ENCODE measurements around the gene NEK8. TPM values are rescaled to one million over a fixed set of nuclear protein-coding genes. Genes with fewer than 3 reads are reported as not detected.

Gene NEK8
- total and polyA plus RNA-seq, 3 experiments from 2014 or later: 2.5 to 8.8 (median 8.0) TPM

DNA sequence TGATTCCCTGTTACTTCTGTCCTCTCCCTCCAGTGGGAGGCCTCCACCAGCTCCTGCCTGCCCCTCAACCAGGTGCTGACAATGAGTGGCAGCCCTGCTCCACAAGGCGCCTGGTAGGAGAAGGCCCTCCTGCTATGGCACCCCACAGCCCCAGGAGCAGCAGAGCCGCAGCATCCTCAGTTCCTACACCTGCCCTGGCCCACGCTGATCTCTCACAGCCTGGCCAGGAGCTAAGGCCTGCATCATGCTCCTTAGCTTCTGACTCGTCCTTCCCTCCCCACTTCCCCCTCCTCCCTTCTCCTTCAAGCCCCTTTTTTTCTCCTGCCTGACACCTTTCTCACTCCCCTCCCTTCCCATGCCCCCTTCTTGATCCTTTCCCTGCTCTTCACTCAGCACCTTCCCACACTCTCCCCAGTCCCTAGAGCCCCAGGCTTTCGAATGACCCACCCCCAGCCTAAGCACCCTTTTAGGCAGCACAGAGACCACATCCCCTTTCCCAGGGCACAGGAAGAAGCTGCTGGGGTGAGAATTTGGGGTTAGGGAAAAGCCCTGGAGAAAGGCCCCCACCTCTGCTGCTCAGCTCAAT is 23.4 kb upstream of the NEK8 start:
- no peaks in the 10 kb centered on the region for H3K27me3 ChIP-seq (ENCODE audit: insufficient read depth, low read length, poor library complexity, severe bottlenecking)
- H3K4me3 ChIP-seq (ENCODE audit: low read length): no peak overlapping the region
- no peak overlapping the region for H3K27ac ChIP-seq (ENCODE audit: low read depth, low read length)
- H3K36me3 ChIP-seq (ENCODE audit: insufficient read depth, low read length): peaks cover 29% of the 10 kb centered on the region
- Mint-ChIP-seq H3K27me3 (no peaks in the 10 kb centered on the region), H3K27ac (peak overlapping the region in 1 of 8 donors; percentile 86), H3K4me3 (no peak overlapping the region), H3K4me1 (peaks cover 3 to 6% (median 4%) of the 10 kb centered on the region in 3 donors), H3K36me3 (peaks cover 0 to 49% (median 8%) of the 10 kb centered on the region in 3 donors), H3K9me3 (peaks cover 0 to 2% (median 0%) of the 10 kb centered on the region in 5 donors)
- DNase-seq: no peak
- POLR2A ChIA-PET: interaction anchor here (0.5 kb wide), 1 partner anchor 12 kb away, joined by 3 read pairs; no protein-coding TSS in a partner anchor
- no peaks in the 10 kb centered on the region for H3K9me3 ChIP-seq (ENCODE audit: low read length)
- CTCF ChIA-PET: interaction anchor here (1.0 kb wide), 1 partner anchor 57 kb away, joined by 3 read pairs; no protein-coding TSS in a partner anchor
- H3K4me1 ChIP-seq (ENCODE audit: insufficient read depth, low read length): no peaks in the 10 kb centered on the region

DNA sequence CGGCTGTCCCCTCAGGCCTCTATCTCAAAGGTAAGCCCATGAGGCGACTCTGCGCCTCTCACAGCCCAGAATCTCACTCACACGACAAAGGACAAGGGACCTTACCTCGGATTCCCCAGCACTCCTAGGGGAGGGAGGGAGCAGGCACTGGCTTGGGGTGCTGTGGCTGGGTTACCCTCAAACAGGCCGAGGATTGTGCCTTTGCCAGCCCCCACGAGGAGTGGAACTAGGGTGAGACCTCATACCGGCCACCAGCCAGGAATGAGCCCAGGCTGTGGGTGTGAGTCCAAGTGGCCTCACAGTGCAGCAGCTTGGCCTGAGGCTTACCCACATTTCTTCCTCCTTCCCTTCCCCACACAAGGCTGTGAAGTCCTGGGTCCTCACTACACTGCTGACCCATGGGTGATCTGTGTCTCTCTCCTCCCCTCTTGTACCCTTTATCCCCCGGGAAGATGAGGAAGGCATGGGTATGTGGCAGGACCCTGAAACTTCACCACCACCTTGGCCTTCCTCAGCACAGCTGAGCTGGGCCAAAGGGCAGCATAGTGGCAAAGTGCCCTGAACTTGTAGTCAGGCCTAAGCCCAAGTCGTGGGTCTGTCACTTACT is 22.8 kb upstream of the NEK8 start:
- H3K27me3 Mint-ChIP-seq: no peaks in the 10 kb centered on the region
- DNase-seq: no peak
- Histone ChIP-seq H3K27me3 (ENCODE audit: insufficient read depth, low read length, poor library complexity, severe bottlenecking) (no peaks in the 10 kb centered on the region), H3K36me3 (ENCODE audit: insufficient read depth, low read length) (peaks cover 23% of the 10 kb centered on the region), H3K4me1 (ENCODE audit: insufficient read depth, low read length) (peaks cover 4% of the 10 kb centered on the region), H3K27ac (ENCODE audit: low read depth, low read length) (no peak overlapping the region), H3K4me3 (ENCODE audit: low read length) (no peak overlapping the region), H3K9me3 (ENCODE audit: low read length) (no peaks in the 10 kb centered on the region)
- peaks cover 7 to 11% (median 9%) of the 10 kb centered on the region in 3 donors for H3K4me1 Mint-ChIP-seq
- CTCF ChIA-PET: interaction anchor here (1.0 kb wide), 1 partner anchor 57 kb away, joined by 3 read pairs; no protein-coding TSS in a partner anchor
- H3K4me3 Mint-ChIP-seq: no peak overlapping the region
- H3K27ac Mint-ChIP-seq: peak overlapping the region in 3 of 8 donors; percentile 55 to 86 (median 64)
- H3K9me3 Mint-ChIP-seq: peaks cover 0 to 2% (median 0%) of the 10 kb centered on the region in 5 donors
- POLR2A ChIA-PET: no interaction called here
- peaks cover 0 to 44% (median 6%) of the 10 kb centered on the region in 3 donors for H3K36me3 Mint-ChIP-seq

DNA sequence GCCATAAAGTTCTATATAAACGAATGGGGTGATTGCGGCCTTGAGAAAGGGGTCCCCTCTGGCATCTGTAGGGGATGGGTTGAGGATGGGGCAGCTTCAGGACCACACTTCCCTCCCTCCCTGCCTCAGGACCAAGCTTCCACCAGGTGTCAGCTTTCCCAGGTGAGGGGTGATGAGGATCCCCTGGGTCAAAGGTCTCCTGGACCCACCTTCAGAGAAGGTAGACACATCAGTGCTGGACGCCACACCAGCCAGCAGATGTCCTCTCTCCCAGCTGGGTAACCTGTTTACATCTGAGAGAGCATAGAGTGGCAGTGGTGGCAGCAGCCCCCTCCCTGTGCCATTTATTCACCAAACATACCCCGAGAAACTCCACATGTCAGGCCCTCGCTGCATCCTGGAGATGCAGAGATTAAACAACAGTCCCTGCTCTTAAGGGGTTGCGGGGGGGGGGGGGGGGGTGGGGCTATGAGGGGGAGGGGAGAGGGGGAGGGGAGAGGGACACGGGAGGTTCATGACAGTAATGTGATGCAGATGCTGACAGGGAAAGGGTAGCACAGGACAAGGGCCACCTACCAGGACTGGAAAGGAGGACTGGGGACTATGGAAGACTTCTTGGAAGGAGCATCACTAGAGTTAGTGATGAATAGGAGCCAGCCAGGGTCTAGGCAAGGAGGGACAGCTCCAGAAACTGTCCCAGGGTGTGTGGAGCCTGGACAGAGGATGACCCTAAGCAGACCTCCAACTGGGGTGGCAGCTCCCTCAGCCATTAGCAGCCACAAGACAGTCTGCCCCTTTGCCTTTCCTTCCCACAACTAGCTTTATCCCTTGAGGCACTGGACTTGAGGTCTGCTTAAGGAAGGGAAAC is 21.9 kb upstream of the NEK8 start:
- no peaks in the 10 kb centered on the region for H3K9me3 ChIP-seq (ENCODE audit: low read length)
- peaks cover 0 to 37% (median 6%) of the 10 kb centered on the region in 3 donors for H3K36me3 Mint-ChIP-seq
- CTCF ChIA-PET: no interaction called here
- H3K27me3 Mint-ChIP-seq: no peaks in the 10 kb centered on the region
- H3K36me3 ChIP-seq (ENCODE audit: insufficient read depth, low read length): peaks cover 16% of the 10 kb centered on the region
- peaks cover 7 to 12% (median 11%) of the 10 kb centered on the region in 3 donors for H3K4me1 Mint-ChIP-seq
- H3K4me3 Mint-ChIP-seq: peak overlapping the region in 1 of 7 donors; percentile 50
- H3K27ac Mint-ChIP-seq: peak overlapping the region in 3 of 8 donors; percentile 6 to 75 (median 17)
- POLR2A ChIA-PET: no interaction called here
- H3K27ac ChIP-seq (ENCODE audit: low read depth, low read length): no peak overlapping the region
- no peaks in the 10 kb centered on the region for H3K27me3 ChIP-seq (ENCODE audit: insufficient read depth, low read length, poor library complexity, severe bottlenecking)
- no peak for DNase-seq
- H3K4me3 ChIP-seq (ENCODE audit: low read length): no peak overlapping the region
- peaks cover 4% of the 10 kb centered on the region for H3K4me1 ChIP-seq (ENCODE audit: insufficient read depth, low read length)
- peaks cover 0 to 2% (median 0%) of the 10 kb centered on the region in 5 donors for H3K9me3 Mint-ChIP-seq

DNA sequence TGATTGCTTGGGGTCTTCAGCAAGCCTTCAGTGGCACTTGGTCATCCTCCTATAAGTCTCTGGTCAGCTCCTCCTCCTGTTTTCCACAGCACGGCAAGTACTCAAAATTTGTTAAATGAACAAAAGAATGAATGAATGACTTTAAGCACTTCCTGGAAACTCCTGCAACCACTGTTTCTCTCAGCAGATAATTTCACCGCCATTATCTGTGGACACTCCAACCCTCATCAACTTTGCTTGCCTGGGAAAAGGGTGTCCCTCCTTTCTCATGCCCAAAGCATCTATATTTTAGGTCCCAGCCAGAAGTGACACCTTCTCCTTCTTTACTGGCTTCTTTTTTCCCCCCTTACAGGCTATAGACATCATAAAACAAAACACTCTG is 21.3 kb upstream of the NEK8 start:
- H3K36me3 ChIP-seq (ENCODE audit: insufficient read depth, low read length): peaks cover 10% of the 10 kb centered on the region
- H3K4me1 ChIP-seq (ENCODE audit: insufficient read depth, low read length): peaks cover 10% of the 10 kb centered on the region
- no peaks in the 10 kb centered on the region for H3K27me3 ChIP-seq (ENCODE audit: insufficient read depth, low read length, poor library complexity, severe bottlenecking)
- Mint-ChIP-seq H3K4me1 (peaks cover 10 to 18% (median 17%) of the 10 kb centered on the region in 3 donors), H3K36me3 (peaks cover 0 to 33% (median 4%) of the 10 kb centered on the region in 3 donors), H3K27ac (peak overlapping the region in 5 of 8 donors; percentile 6 to 75 (median 24)), H3K27me3 (peaks cover 0 to under 1% of the 10 kb centered on the region in 2 donors), H3K4me3 (peak overlapping the region in 1 of 7 donors; percentile 50), H3K9me3 (no peaks in the 10 kb centered on the region)
- DNase-seq: no peak
- no peak overlapping the region for H3K4me3 ChIP-seq (ENCODE audit: low read length)
- no peaks in the 10 kb centered on the region for H3K9me3 ChIP-seq (ENCODE audit: low read length)
- POLR2A ChIA-PET: interaction anchor here (1.1 kb wide), 1 partner anchor 12 kb away, joined by 4 read pairs; the partner anchor contains the start of gene RPL23A
- CTCF ChIA-PET: no interaction called here
- H3K27ac ChIP-seq (ENCODE audit: low read depth, low read length): no peak overlapping the region

DNA sequence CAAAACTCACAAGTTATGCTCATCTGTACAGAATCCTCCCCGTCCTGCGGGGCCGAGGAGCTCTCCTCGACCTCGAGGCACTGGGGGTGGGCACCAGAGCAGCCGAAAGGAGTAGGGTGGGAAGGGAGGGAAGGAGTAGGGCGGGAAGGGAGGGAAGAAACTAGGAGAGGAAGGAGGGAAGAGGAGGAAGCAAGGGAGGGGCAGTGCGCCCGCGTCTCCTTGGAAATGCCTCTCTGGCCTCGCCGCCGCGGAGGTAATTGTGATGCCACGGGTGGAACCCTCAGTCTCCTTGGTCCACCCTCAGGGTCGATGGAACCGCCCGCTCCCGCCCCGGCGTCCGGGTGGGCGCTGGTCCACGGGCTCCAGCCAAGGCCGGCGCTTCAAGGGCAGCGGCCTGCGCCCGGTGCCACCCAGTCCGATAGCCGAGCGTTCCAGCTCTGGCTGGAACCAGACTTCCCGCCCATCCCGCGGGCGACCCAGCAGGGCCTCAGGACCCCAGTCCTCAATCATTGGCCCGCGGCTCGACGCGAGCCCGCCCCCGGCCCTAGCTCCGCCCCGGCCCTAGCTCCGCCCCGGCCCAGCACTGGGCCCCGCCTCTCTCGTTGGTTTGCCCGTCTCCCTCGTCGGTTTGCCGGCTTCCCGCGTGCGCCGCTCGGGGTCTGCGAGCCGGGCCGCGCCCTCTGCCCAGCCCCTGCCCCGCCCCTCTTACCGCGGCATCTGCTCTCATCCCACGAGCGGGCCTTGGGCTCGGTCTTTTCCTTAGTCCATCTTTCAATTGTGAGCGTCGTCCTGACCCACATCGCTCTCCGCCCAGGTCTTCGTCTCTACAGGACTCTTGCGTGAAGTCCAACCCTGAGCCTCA is 17.5 kb upstream of the NEK8 start:
- no peaks in the 10 kb centered on the region for H3K9me3 Mint-ChIP-seq
- Histone ChIP-seq H3K27ac (ENCODE audit: low read depth, low read length) (peak overlapping the region; percentile 83), H3K4me1 (ENCODE audit: insufficient read depth, low read length) (peaks cover 17% of the 10 kb centered on the region), H3K27me3 (ENCODE audit: insufficient read depth, low read length, poor library complexity, severe bottlenecking) (peaks cover under 1% of the 10 kb centered on the region), H3K36me3 (ENCODE audit: insufficient read depth, low read length) (no peaks in the 10 kb centered on the region), H3K9me3 (ENCODE audit: low read length) (no peaks in the 10 kb centered on the region), H3K4me3 (ENCODE audit: low read length) (peak overlapping the region; percentile 82)
- CTCF ChIA-PET: interaction anchor here (0.9 to 4.4 kb wide), 7 partner anchors 9 to 406 kb away, joined by 3 to 35 read pairs (median 4); partner anchors contain the start of genes RPL23A, SDF2, SUPT6H and TLCD1
- H3K27ac Mint-ChIP-seq: peak overlapping the region; percentile 41 to 97 (median 92)
- H3K4me1 Mint-ChIP-seq: peaks cover 16 to 24% (median 20%) of the 10 kb centered on the region in 3 donors
- H3K36me3 Mint-ChIP-seq: peaks cover 0 to 5% (median 0%) of the 10 kb centered on the region in 3 donors
- H3K27me3 Mint-ChIP-seq: peaks cover 14 to 17% of the 10 kb centered on the region in 2 donors
- peak; percentile 84 to 91 (median 85) for DNase-seq
- POLR2A ChIA-PET: interaction anchor here (0.5 to 3.8 kb wide), 14 partner anchors 10 to 429 kb away, joined by 3 to 53 read pairs (median 4); partner anchors contain the start of genes BLTP2, FLOT2, PHF12 and RPL23A
- H3K4me3 Mint-ChIP-seq: peak overlapping the region; percentile 86 to 97 (median 91)

DNA sequence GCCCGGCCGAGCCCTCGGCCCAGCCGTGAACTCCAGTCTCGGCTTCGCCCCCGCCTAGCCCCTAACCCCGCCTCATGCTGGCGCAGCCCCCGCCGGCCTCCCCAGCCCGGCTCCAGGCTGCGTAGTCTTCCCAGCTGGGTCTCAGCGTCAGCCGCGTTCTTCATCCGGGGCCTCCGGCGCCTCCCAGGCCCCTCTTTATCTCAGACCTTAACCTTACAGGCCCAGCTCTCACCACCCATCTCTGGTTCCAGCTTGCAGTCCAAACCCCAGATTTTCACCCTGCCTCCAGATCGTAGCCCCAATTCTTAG is 16.9 kb upstream of the NEK8 start, which contains the start of gene PROCA1:
PROCA1 (minus strand) TSS at position 166 of the 309 bp plus-strand sequence. CDS start 228 bp downstream, outside the sequence.
- H3K4me1 Mint-ChIP-seq: peaks cover 16 to 24% (median 20%) of the 10 kb centered on the region in 3 donors
- H3K27ac ChIP-seq (ENCODE audit: low read depth, low read length): peak within 1 kb of the TSS; percentile 83
- H3K27ac Mint-ChIP-seq: peak within 1 kb of the TSS; percentile 41 to 97 (median 92)
- H3K4me1 ChIP-seq (ENCODE audit: insufficient read depth, low read length): peaks cover 17% of the 10 kb centered on the region
- H3K4me3 ChIP-seq (ENCODE audit: low read length): peak within 1 kb of the TSS; percentile 82
- peak within 1 kb of the TSS; percentile 86 to 97 (median 91) for H3K4me3 Mint-ChIP-seq
- no peaks in the 10 kb centered on the region for H3K9me3 Mint-ChIP-seq
- peaks cover 17 to 18% of the 10 kb centered on the region in 2 donors for H3K27me3 Mint-ChIP-seq
- peaks cover 6% of the 10 kb centered on the region for H3K27me3 ChIP-seq (ENCODE audit: insufficient read depth, low read length, poor library complexity, severe bottlenecking)
- no peaks in the 10 kb centered on the region for H3K36me3 ChIP-seq (ENCODE audit: insufficient read depth, low read length)
- CTCF ChIA-PET: interaction anchor here (0.9 to 4.4 kb wide), 6 partner anchors 8 to 52 kb away, joined by 3 to 35 read pairs (median 4); partner anchors contain the start of genes RPL23A and TLCD1
- POLR2A ChIA-PET: interaction anchor here (0.5 to 3.8 kb wide), 12 partner anchors 9 to 429 kb away, joined by 3 to 53 read pairs (median 4); partner anchors contain the start of genes FLOT2, PHF12, RPL23A and SDF2
- DNase-seq: peak in 1 of 5 donors; percentile 61
- H3K9me3 ChIP-seq (ENCODE audit: low read length): no peaks in the 10 kb centered on the region
- peaks cover 0 to 5% (median 0%) of the 10 kb centered on the region in 3 donors for H3K36me3 Mint-ChIP-seq

All from CD8-positive, alpha-beta memory T cell (primary cell).